Eye (tissue), 1 donor: ENCODE measurements around the gene SLC28A1.

Experiments
- DNase-seq: peaks from one replicate; pipeline ENCODE4 v3.0.0-alpha.2; 2015

Gene SLC28A1

GRCh38 chr15:84942456-84942855 is 58.0 kb downstream of the SLC28A1 start:
- DNase-seq = no peak

- no peak for DNase-seq
Measured at GRCh38 chr15:84944311-84944710, 59.8 kb downstream of the SLC28A1 start.

- no peak for DNase-seq
Measured at GRCh38 chr15:84944861-84945260, 60.4 kb downstream of the SLC28A1 start.

GRCh38 chr15:84946772-84947489 is 62.5 kb downstream of the SLC28A1 start:
- DNase-seq = no peak

GRCh38 chr15:84947947-84948830 is 63.7 kb downstream of the SLC28A1 start:
- DNase-seq = peak; percentile 53

GRCh38 chr15:84949043-84949442 is 64.6 kb downstream of the SLC28A1 start:
- DNase-seq = no peak

- DNase-seq = no peak
Measured at GRCh38 chr15:84949845-84950569, 65.5 kb downstream of the SLC28A1 start.

GRCh38 chr15:84950570-84951111 is 66.2 kb downstream of the SLC28A1 start:
- DNase-seq = no peak

- no peak for DNase-seq
Measured at GRCh38 chr15:84951736-84952135, 67.3 kb downstream of the SLC28A1 start.

GRCh38 chr15:84953136-84953535 is 68.7 kb downstream of the SLC28A1 start:
- no peak for DNase-seq

- no peak for DNase-seq
Measured at GRCh38 chr15:84953726-84954125, 69.3 kb downstream of the SLC28A1 start.

GRCh38 chr15:84955089-84955848 is 70.8 kb downstream of the SLC28A1 start:
- DNase-seq = peak; percentile 71

- DNase-seq = no peak
Measured at GRCh38 chr15:84956199-84956598, 71.7 kb downstream of the SLC28A1 start.

- no peak for DNase-seq
Measured at GRCh38 chr15:84960391-84961113, 76.1 kb downstream of the SLC28A1 start.

- DNase-seq = no peak
Measured at GRCh38 chr15:84961114-84961452, 76.6 kb downstream of the SLC28A1 start.

GRCh38 chr15:84961707-84962106 is 77.2 kb downstream of the SLC28A1 start:
- no peak for DNase-seq

- DNase-seq = no peak
Measured at GRCh38 chr15:84962955-84963354, 78.5 kb downstream of the SLC28A1 start.

GRCh38 chr15:84967380-84967779 is 82.9 kb downstream of the SLC28A1 start:
- DNase-seq = no peak

- no peak for DNase-seq
Measured at GRCh38 chr15:84968301-84968700, 83.8 kb downstream of the SLC28A1 start.

- DNase-seq = no peak
Measured at GRCh38 chr15:84969257-84969656, 84.8 kb downstream of the SLC28A1 start.

- DNase-seq = no peak
Measured at GRCh38 chr15:84970843-84971242, 86.4 kb downstream of the SLC28A1 start.
